OCI-LY1 (cell line): Measurements from ENCODE around the gene VTI1A.

ENCODE experiments used
- EZH2 ChIP-seq: fragments of 200-600 bp; sonication (generic), shearing (Covaris generic); IDR thresholded peaks from 2 replicates; pipeline ENCODE4 v1.8.0; 2017; ENCODE audit warnings: borderline replicate concordance, mixed run types, mild to moderate bottlenecking, antibody characterized with exemption, low read length, moderate library complexity, mixed read lengths
- TF ChIP-seq, protein P1 (sequence below): fragments of 200-600 bp; sonication (generic), shearing (Covaris generic); IDR thresholded peaks from 2 replicates; pipeline ENCODE4 v1.5.1; 2017; ENCODE audit warnings: mild to moderate bottlenecking, antibody characterized with exemption, low read length, moderate library complexity, mixed read lengths

DNA sequence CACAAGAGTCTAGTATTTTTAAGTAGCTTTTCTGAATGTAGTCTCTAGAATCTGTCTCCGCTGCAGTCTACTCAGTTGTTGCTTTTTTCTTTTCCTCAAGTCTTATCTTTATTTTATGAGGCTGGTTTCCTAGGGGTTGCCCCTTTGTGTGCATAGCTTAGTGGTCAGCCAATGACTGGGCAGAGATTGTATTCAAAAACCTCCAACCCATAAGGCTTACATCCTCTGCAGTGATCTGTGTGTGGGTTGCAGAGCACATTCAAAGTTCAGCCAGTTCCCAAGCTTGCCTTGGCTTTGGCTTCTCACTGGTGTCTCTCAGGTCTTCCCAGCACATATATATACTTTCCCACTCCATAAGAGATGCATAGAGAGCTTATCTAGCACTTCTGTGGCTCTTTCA, 343.0 kb downstream of the VTI1A start:
- no peak for TF ChIP-seq EZH2
- TF ChIP-seq, protein P1, sequence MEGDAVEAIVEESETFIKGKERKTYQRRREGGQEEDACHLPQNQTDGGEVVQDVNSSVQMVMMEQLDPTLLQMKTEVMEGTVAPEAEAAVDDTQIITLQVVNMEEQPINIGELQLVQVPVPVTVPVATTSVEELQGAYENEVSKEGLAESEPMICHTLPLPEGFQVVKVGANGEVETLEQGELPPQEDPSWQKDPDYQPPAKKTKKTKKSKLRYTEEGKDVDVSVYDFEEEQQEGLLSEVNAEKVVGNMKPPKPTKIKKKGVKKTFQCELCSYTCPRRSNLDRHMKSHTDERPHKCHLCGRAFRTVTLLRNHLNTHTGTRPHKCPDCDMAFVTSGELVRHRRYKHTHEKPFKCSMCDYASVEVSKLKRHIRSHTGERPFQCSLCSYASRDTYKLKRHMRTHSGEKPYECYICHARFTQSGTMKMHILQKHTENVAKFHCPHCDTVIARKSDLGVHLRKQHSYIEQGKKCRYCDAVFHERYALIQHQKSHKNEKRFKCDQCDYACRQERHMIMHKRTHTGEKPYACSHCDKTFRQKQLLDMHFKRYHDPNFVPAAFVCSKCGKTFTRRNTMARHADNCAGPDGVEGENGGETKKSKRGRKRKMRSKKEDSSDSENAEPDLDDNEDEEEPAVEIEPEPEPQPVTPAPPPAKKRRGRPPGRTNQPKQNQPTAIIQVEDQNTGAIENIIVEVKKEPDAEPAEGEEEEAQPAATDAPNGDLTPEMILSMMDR: no peak
